Right lobe of liver (tissue), 4 donors: ENCODE measurements around the gene AGBL5.

ENCODE experiments used
- CTCF ChIP-seq, 4 donors: fragments of 200-600 bp in 3 of 4; fragments of 450-650 bp in 1 of 4; IDR thresholded peaks; one replicate each; pipeline versions ENCODE4 v1.5.1 to v1.8.0; 2016 to 2022; ENCODE audit warnings: antibody characterized with exemption in 4 of 4, mild to moderate bottlenecking in 2 of 4
- POLR2A ChIP-seq: fragments of 450-650 bp; IDR thresholded peaks from one replicate; pipeline ENCODE4 v1.6.1; 2017; ENCODE audit warnings: antibody characterized with exemption, mild to moderate bottlenecking
- donor health status: DM: no; HTN: no; CAD: no.
- donor health status: DM: no; HTN: no; CAD: no.
- donor health status: DM: no; HTN: yes; CAD: no.

- TF ChIP-seq CTCF (IDR thresholded peaks at IDR 0.05) (no peak), POLR2A (no peak)
Observed at GRCh38 chr2:27096748-27097297, 45.4 kb downstream of the AGBL5 start.
